HG02759 (cell line): ENCODE data around the gene SMG6.
A peak's percentile ranks its signal among the peaks of the same experiment; 100 is the strongest.
"Not testable (repeated sequence)": the region's sequence is repeated elsewhere in the genome, so short reads cannot be mapped to it uniquely, and the experiment has no call there.

Experiments used
- ATAC-seq: cut with Tn5 transposase; IDR thresholded peaks from one replicate; pipeline ENCODE4 v1.9.1; 2021; ENCODE audit warnings: mild to moderate bottlenecking, moderate library complexity; ENCODE audit not compliant: unreplicated experiment

Gene SMG6

DNA sequence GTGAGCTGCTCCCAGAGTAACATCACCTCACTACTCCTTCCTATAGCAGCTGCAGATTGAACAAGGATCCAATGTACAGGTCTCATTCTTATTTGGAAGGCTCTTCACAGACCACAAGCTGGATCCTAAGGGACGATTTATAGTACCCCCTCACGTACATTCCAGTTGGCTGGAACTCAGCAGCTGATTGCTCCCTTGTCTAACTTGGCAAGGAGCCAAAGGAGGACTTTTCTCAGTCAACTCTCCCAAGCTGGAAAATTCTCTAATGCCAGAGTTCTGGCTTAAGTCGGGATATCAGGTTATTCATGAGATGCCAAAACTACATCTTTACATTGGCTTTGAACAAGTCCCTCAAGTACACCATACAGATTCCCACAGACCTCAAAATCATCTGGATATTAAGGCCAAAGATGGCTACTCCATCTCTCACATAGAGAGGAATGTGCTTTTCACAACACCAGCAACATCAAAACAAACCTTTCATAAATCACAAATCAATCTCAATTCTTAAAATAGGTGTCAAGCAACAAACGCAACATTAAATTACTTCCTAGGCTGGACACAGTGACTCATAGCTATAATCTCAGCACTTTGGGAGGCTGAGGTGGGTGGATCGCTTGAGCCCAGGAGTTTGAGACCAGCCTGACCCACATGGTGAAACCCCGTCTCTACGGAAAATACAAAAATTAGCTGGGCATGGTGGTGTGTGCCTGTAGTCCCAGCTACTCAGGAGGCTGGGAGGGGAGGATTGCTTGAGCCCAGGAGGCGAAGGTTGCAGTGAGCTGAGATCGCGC is 39.3 kb downstream of the SMG6 start:
- no peak for ATAC-seq

DNA sequence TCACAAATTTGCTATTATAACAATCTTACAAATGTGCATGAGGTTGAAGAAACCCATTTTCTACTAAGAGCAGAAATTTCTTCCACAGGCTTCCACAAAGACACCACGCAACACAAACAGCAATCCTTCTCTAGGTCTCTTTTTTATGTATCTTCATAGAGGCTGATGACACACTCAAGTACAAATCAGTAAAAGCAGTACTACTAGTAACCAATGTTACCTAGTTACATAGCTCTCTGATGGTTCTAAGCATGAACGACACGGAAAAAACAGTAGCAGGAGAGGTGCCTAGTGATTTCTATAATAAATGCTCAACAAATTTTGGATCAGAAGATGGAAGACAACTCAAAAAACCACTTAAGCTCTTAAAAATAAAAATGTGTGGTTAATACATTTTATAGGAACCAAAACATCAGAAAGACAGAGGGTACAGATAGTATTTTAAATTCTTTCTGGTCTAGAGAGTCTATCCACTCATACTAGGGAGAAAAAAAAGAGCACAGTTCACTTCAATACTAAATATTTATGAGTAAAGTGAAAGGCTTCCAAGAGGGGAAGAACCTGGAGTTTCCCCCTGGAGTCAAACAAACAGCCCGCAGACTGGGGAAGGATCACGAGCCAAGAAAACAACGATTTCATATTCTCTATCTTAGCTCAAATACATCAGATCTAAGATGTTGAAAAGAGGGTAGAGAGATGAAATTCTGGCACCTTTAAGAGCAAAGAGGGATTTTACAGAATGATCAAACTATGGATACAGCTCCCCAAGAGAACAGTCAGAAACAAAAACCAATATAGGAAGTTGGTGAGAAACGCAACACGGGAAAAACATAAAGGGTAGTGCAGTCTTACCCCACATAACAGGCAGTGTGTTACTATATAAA is 40.2 kb downstream of the SMG6 start:
- ATAC-seq, result no peak

GRCh38 chr17:2262135-2262587 is 41.4 kb downstream of the SMG6 start:
- no peak for ATAC-seq

DNA sequence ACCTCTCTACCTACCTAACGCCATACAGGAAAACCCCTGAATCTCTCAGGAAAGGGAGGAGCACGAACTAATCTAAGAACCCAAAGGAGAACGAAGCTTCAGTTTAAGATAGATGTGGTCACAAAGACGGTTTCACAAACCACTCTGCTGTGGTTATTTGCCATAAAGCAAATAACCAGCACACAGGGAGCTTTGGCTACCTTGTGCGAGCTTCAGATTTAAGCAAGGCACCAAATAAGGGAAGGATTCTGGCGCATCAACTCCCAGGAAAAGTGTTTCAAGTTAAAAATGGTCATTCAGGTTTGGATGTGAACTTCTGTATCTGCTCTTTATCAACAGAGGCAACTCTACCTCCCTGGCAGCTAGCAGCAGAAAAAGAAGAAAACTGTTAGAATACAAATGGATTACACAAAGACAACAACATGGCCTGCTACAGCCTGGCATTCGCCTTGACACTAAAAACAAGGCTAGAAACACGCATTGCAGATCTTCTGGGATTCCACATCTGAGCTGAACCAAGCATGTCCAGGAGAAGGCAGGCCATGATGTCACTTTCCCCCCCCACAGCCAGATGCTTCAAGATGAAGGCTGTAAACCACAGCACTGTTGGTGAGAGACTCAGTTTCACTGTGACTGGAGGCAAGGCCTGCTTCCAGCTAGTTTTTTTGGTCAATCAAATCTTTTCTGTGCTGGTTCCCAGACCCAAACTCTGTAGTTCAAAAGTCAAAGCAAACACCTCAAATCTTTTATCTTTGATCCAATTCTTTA is 43.6 kb downstream of the SMG6 start:
- peak; percentile 77 for ATAC-seq

DNA sequence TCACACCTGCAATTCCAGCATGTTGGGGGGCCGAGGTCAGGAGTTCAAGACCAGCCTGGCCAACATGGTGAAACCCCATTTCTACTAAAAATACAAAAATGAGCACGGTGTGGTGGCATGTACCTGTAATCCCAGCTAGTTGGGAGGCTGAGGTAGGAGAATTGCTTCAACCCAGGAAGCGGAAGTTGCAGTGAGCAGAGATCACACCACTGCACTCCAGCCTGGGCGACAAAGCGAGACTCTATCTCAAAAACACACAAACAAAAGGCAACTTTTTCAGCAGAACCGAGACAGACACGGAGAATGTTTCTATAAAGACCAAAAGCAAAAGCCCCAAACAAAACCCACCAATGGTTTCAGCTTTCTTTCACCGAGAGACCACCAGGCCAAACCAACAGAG is 44.8 kb downstream of the SMG6 start:
- ATAC-seq, result not testable (repeated sequence)

- peak; percentile 67 for ATAC-seq
These were observed 49.7 kb downstream of the SMG6 start for GRCh38 chr17:2253768-2254406.

DNA sequence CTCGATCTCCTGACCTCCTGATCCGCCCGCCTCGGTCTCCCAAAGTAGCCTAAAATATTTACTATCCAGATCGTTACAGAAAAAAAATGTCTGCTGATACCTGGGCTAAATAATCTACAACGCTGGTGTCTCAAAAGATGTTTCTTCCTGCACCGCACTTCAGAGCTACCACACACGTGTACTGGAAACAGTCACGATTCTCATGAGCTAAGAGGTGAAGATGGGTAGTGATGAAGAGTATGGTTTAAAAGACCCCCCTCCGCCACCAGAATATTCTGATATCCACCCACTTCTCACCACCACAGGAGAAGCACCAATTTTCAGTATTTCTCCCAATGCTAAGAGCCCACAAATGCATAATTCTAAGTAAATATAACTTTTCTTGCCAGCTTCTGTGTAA is 50.2 kb downstream of the SMG6 start:
- no peak for ATAC-seq

GRCh38 chr17:2251098-2251497 is 52.5 kb downstream of the SMG6 start:
- ATAC-seq, result no peak

GRCh38 chr17:2250140-2251095 is 53.2 kb downstream of the SMG6 start:
- ATAC-seq, result no peak

- ATAC-seq, result no peak
These were observed 56.6 kb downstream of the SMG6 start for GRCh38 chr17:2247005-2247404.

DNA sequence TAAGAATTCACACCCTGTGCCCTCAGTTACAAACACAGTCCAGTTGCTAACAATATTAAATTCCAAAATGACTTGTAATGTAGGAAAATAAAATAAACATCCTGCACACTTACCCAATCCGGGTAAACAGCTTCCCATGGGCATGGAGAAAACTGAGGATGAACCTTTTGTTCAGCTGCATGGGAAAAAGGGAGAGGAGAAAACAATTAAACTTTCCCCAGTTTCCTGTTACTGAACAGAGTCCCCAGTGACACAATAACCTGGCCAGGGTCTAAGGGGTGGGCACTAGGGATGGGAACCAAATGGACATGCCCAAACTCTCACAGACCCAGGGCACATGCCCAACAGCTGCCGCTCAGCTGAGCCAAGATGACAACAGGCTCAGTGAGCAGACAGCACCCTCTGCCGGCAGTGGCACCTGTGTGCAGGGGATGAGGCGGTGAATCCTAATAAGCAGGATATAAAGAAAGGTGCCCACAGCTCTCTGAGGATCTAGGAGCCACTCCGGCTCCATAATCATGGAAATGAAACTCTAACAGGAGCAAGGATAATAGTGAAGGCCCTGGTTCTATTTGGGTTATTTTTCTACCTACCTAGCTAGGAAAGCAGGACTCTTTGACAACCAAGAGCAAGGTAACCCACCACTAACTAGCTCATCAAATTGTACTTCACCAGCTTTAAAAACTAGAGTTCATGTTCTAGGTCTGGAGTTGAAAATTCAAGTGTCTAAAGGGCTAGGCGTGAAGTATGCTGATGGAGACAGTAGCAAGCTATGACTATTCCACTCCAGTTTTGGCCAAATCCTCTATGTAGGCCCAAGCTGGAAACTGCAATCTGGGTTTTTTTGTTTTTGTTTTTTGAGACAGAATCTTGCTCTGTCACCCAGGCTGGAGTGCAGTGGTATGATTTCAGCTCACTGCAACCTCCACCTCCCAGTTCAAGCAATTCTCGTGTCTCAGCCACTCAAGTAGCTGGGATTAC is 58.8 kb downstream of the SMG6 start:
- no peak for ATAC-seq

GRCh38 chr17:2243953-2244352 is 59.6 kb downstream of the SMG6 start:
- ATAC-seq, result no peak

DNA sequence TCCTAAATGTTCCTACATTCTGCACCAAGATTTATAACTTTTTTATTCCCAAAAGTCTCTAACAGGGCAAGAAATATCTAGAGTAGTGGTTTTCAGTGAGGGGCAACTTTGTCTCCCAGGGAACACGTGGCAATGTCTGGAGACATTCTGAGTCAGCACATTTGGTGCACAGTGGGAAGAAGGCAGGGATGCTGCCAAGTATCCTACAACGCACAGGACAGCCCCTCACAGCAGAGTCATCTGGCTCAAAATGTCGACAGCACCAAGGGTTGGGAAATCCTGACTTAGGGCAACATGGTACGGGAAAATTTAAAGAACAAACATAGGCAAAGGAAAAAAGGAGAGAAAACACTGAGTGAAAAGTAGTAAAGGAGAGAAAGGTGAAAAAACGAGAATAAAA is 61.8 kb downstream of the SMG6 start:
- ATAC-seq, result no peak

- ATAC-seq, result no peak
These were observed 63.0 kb downstream of the SMG6 start for GRCh38 chr17:2240541-2240940.

DNA sequence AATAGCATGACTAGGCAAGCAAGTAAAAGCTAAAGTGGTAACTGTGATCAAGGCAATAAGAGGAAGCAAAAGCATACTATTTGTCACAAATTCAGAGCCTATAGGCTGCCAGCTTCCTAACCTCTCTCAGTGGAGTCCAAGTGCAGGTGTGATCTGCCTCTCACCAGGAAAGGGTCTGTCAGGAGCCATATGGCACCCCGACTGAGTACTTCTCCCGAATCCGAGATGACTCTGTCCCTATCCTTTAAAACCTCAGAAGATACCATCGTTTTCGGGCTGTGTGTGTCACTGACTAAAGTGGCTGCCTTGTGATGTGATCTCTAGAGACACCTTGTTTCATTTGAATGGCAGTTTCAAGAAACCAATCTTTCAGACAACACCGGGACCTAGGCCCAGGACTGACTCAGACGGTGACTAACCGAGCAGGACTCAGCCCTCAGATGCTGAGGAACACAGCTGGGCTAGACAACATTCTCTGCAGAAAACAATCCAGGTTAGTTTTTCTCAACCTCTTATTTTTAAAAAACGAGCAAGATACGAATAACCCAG is 63.6 kb downstream of the SMG6 start:
- ATAC-seq, result peak; percentile 86

- ATAC-seq, result no peak
These were observed 64.4 kb downstream of the SMG6 start for GRCh38 chr17:2239170-2239551.

- ATAC-seq, result no peak
These were observed 65.0 kb downstream of the SMG6 start for GRCh38 chr17:2238432-2239169.
